Chondrocyte (in vitro differentiated cells): ENCODE data around the gene AKIP1. TPM values are rescaled to one million over a fixed set of nuclear protein-coding genes. Genes with fewer than 3 reads are reported as not detected.

Experiments
- total RNA-seq: library from RNA; stranded (reverse); gene quantifications from 3 replicates; pipeline ENCODE4 v1.2.1, GENCODE V29; 2021

Gene AKIP1
- total RNA-seq, 1 donor from 2014 or later, result 30.1 TPM

Other genes with a start within 250 kb of the AKIP1 start
- 5.3 to 7.2 TPM (median 5.9 TPM) in 3 replicates for gene TRIM66, start 228.5 kb upstream of the AKIP1 start, total RNA-seq
- gene RPL27A, start 228.4 kb upstream of the AKIP1 start, total RNA-seq, result 546 to 709 TPM (median 571 TPM) in 3 replicates
- not detected in 3 replicates for gene C11orf16, start 21.8 kb downstream of the AKIP1 start, total RNA-seq
- not detected in 3 replicates for gene ASCL3, start 31.8 kb downstream of the AKIP1 start, total RNA-seq
- 20.7 to 28.2 TPM (median 22.5 TPM) in 3 replicates for gene TMEM9B, start 53.3 kb downstream of the AKIP1 start, total RNA-seq
- gene NRIP3, start 92.8 kb downstream of the AKIP1 start, total RNA-seq, result 1.6 to 3.5 TPM (median 2.9 TPM) in 3 replicates
- gene SCUBE2, start 180.4 kb downstream of the AKIP1 start, total RNA-seq, result 2.0 to 5.0 TPM (median 4.6 TPM) in 3 replicates